ENCODE measurements around the gene CHIT1. TPM values are rescaled to one million over a fixed set of nuclear protein-coding genes. Genes with fewer than 3 reads are reported as not detected.

The CHIT1 gene
- total and polyA plus RNA-seq, 2 experiments from 2014 or later: 0.07 to 0.47 TPM

DNA sequence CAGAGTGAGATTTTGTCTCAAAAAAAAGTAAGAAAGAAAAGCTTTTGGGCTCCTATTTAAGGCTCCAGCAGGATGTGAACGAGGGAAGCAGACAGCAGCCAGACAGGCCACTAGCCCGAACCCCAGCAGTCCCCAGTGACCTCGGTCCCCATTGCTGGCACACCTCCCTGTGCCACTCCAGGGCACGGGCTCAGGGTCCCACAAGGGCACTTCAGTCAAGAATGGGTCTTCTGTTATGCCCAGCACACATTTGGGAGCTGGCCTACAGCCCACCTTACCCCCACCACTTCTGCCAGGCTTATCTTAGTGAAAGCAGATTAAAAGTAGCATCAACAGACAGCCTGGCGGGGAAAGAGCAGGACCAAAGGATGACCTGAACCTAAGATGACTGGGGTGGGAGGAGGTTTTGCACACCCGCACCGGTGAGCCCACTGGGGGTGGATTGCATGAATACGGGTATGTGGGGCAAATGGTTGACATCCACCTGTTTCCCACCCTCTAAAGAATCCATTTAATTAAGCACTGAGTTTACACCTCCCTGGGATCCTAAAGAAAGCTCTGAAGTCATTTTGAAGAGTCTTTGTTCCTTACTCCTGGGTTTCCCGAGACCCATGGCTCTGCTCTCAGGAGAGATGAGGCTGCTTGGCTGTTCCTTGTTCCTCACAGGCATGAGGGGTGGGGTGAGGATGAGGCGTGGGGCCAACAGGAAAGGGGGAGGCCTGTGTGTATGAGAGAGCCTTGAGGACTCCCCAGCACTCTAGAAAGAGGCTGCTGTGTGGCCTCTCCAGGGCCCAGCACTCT, 47.7 kb downstream of the CHIT1 start:
- Mint-ChIP-seq H3K4me3 (no peak overlapping the region), H3K27ac (no peak overlapping the region), H3K27me3 (ENCODE audit: insufficient read depth, low read depth, poor library complexity) (peaks cover 9% of the 10 kb centered on the region), H3K4me1 (peaks cover 35% of the 10 kb centered on the region), H3K36me3 (ENCODE audit: low read depth) (no peaks in the 10 kb centered on the region), H3K9me3 (no peaks in the 10 kb centered on the region)
- DNase-seq (ENCODE audit: low spot score) (no peak), ATAC-seq (no peak)
- Histone ChIP-seq H3K36me3 (ENCODE audit: insufficient read depth) (no peaks in the 10 kb centered on the region), H3K27me3 (ENCODE audit: insufficient read depth) (no peaks in the 10 kb centered on the region), H2AFZ (no peak overlapping the region), H4K20me1 (replicated peaks; ENCODE audit: insufficient read depth) (no peaks in the 10 kb centered on the region), H3K79me2 (replicated peaks; ENCODE audit: insufficient read depth) (no peaks in the 10 kb centered on the region), H3K4me1 (ENCODE audit: insufficient read depth) (peaks cover 10% of the 10 kb centered on the region), H3K9me2 (ENCODE audit: insufficient read depth) (0 out of 2 replicates have a peak, but pooled peaks cover 5% of the 10 kb centered on the region), H3K4me3 (no peak overlapping the region), H3K27ac (ENCODE audit: low read depth) (no peak overlapping the region), H3F3A (replicated peaks; ENCODE audit: low read depth) (no peaks in the 10 kb centered on the region), H3K4me2 (no peak overlapping the region)
- TF ChIP-seq EZH2 (IDR thresholded peaks at IDR 0.05; ENCODE audit: low read depth, unreplicated experiment): no peak

DNA sequence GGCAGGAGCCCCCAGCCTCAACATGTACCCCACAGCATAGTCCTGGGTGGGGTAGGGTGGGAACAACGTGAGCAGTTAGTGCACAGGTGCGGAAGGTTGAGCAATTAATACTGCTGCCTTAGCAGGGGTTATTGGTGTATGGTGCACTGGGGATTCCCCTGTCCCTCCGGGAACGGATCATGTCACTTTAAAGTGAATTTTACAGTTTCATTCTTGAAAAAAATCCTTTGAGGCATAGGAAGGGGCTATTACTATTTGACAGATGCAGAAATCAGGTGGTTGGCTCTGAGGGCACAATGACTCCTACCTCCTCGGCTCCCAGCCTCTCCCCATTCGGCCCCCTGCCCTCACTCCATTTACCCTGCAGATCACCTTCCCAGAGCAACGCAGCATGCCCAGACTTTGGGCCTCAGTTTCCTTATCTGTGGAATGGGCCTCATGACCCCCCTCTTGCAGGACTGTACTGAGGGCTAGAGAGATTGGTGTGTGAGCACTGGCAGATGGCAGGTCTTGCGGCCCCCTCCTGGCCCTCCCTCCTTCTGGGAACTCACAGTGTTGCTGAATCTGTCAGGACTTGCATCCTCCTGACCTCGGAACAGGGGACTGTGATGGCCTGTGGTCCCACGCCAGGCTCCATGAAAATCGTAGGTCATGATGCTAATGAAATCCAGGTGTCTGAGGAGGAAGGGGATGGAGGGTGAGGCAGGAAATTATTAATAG, 48.7 kb downstream of the CHIT1 start:
- no peaks in the 10 kb centered on the region for H3K9me3 Mint-ChIP-seq
- H3K36me3 ChIP-seq (ENCODE audit: insufficient read depth): no peaks in the 10 kb centered on the region
- peaks cover under 1% of the 10 kb centered on the region; the same call in 1 of the 2 replicates for H3K4me1 ChIP-seq (ENCODE audit: insufficient read depth)
- 0 out of 2 replicates have a peak, but pooled peaks cover 5% of the 10 kb centered on the region for H3K9me2 ChIP-seq (ENCODE audit: insufficient read depth)
- no peaks in the 10 kb centered on the region for H4K20me1 ChIP-seq (replicated peaks; ENCODE audit: insufficient read depth)
- peaks cover 25% of the 10 kb centered on the region for H3K4me1 Mint-ChIP-seq
- peaks cover 9% of the 10 kb centered on the region for H3K27me3 Mint-ChIP-seq (ENCODE audit: insufficient read depth, low read depth, poor library complexity)
- no peaks in the 10 kb centered on the region for H3K36me3 Mint-ChIP-seq (ENCODE audit: low read depth)
- no peak overlapping the region for H3K4me2 ChIP-seq
- no peaks in the 10 kb centered on the region for H3K27me3 ChIP-seq (ENCODE audit: insufficient read depth)
- H3F3A ChIP-seq (replicated peaks; ENCODE audit: low read depth): no peaks in the 10 kb centered on the region
- no peak overlapping the region for H3K27ac ChIP-seq (ENCODE audit: low read depth)
- no peak overlapping the region for H3K4me3 Mint-ChIP-seq
- no peak for ATAC-seq
- no peak overlapping the region for H3K4me3 ChIP-seq
- no peak overlapping the region for H3K27ac Mint-ChIP-seq
- no peak overlapping the region for H2AFZ ChIP-seq
- H3K79me2 ChIP-seq (replicated peaks; ENCODE audit: insufficient read depth): no peaks in the 10 kb centered on the region
- no peak for DNase-seq (ENCODE audit: low spot score)
- TF ChIP-seq EZH2 (IDR thresholded peaks at IDR 0.05; ENCODE audit: low read depth, unreplicated experiment) (no peak), POLR2AphosphoS5 (IDR thresholded peaks at IDR 0.05; ENCODE audit: low read depth) (no peak), ZNF331 (CRISPR knock-in tag; IDR thresholded peaks at IDR 0.05; ENCODE audit: low read depth) (no peak), CREB1 (CRISPR knock-in tag; IDR thresholded peaks at IDR 0.05; ENCODE audit: low read depth) (no peak), JUNB (IDR thresholded peaks at IDR 0.05; ENCODE audit: unreplicated experiment) (no peak), NANOG (IDR thresholded peaks at IDR 0.05; ENCODE audit: borderline replicate concordance) (no peak), ETS1 (IDR thresholded peaks at IDR 0.05) (no peak), CTCF (conservative IDR thresholded peaks at IDR 0.05; ENCODE audit: low read depth in 2 of 2) (no peak)
- TF ChIP-seq, protein P1, sequence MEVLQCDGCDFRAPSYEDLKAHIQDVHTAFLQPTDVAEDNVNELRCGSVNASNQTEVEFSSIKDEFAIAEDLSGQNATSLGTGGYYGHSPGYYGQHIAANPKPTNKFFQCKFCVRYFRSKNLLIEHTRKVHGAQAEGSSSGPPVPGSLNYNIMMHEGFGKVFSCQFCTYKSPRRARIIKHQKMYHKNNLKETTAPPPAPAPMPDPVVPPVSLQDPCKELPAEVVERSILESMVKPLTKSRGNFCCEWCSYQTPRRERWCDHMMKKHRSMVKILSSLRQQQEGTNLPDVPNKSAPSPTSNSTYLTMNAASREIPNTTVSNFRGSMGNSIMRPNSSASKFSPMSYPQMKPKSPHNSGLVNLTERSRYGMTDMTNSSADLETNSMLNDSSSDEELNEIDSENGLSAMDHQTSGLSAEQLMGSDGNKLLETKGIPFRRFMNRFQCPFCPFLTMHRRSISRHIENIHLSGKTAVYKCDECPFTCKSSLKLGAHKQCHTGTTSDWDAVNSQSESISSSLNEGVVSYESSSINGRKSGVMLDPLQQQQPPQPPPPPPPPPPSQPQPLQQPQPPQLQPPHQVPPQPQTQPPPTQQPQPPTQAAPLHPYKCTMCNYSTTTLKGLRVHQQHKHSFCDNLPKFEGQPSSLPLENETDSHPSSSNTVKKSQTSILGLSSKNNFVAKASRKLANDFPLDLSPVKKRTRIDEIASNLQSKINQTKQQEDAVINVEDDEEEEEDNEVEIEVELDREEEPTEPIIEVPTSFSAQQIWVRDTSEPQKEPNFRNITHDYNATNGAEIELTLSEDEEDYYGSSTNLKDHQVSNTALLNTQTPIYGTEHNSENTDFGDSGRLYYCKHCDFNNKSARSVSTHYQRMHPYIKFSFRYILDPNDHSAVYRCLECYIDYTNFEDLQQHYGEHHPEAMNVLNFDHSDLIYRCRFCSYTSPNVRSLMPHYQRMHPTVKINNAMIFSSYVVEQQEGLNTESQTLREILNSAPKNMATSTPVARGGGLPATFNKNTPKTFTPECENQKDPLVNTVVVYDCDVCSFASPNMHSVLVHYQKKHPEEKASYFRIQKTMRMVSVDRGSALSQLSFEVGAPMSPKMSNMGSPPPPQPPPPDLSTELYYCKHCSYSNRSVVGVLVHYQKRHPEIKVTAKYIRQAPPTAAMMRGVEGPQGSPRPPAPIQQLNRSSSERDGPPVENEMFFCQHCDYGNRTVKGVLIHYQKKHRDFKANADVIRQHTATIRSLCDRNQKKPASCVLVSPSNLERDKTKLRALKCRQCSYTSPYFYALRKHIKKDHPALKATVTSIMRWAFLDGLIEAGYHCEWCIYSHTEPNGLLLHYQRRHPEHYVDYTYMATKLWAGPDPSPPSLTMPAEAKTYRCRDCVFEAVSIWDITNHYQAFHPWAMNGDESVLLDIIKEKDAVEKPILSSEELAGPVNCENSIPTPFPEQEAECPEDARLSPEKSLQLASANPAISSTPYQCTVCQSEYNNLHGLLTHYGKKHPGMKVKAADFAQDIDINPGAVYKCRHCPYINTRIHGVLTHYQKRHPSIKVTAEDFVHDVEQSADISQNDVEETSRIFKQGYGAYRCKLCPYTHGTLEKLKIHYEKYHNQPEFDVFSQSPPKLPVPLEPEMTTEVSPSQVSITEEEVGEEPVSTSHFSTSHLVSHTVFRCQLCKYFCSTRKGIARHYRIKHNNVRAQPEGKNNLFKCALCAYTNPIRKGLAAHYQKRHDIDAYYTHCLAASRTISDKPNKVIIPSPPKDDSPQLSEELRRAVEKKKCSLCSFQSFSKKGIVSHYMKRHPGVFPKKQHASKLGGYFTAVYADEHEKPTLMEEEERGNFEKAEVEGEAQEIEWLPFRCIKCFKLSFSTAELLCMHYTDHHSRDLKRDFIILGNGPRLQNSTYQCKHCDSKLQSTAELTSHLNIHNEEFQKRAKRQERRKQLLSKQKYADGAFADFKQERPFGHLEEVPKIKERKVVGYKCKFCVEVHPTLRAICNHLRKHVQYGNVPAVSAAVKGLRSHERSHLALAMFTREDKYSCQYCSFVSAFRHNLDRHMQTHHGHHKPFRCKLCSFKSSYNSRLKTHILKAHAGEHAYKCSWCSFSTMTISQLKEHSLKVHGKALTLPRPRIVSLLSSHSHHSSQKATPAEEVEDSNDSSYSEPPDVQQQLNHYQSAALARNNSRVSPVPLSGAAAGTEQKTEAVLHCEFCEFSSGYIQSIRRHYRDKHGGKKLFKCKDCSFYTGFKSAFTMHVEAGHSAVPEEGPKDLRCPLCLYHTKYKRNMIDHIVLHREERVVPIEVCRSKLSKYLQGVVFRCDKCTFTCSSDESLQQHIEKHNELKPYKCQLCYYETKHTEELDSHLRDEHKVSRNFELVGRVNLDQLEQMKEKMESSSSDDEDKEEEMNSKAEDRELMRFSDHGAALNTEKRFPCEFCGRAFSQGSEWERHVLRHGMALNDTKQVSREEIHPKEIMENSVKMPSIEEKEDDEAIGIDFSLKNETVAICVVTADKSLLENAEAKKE (CRISPR knock-in tag; IDR thresholded peaks at IDR 0.05): no peak
